Left ventricle myocardium inferior (tissue), 1 donor: Measurements from ENCODE around the gene MAPT. TPM values are rescaled to one million over a fixed set of nuclear protein-coding genes. Genes with fewer than 3 reads are reported as not detected.

ENCODE experiments used
- DNase-seq: peaks from one replicate; pipeline ENCODE4 v3.0.0-alpha.2; 2020
- H3K27ac ChIP-seq: fragments of 200-600 bp; replicated peaks from 2 replicates; pipeline ENCODE4 v1.8.0; 2021
- H3K27me3 ChIP-seq: fragments of 200-600 bp; 2 replicates; pipeline ENCODE4 v1.8.0; 2021; ENCODE audit warnings: low read depth
- H3K36me3 ChIP-seq: fragments of 200-600 bp; 2 replicates; pipeline ENCODE4 v1.8.0; 2021
- H3K4me1 ChIP-seq: fragments of 200-600 bp; 2 replicates; pipeline ENCODE4 v1.8.0; 2021
- H3K4me3 ChIP-seq: fragments of 200-600 bp; 2 replicates; pipeline ENCODE4 v1.8.0; 2021; ENCODE audit warnings: mild to moderate bottlenecking, moderate library complexity
- H3K9me3 ChIP-seq: fragments of 200-600 bp; replicated peaks from 2 replicates; pipeline ENCODE4 v1.8.0; 2021
- intact Hi-C: fragments of 100-400 bp; cut with micrococcal nuclease; formaldehyde crosslinking; loops from one replicate; pipeline ENCODE4 v1.11.0; 2022
- total RNA-seq: library from RNA; stranded (reverse); fragmentation: NEBNext Ultra II Directional; extraction: Animal tissue kit (Norgen Biotek cat#: 25700); gene quantifications from one replicate; pipeline ENCODE4 v1.2.1, GENCODE V29; 2021
- TF ChIP-seq, protein P1 (sequence below): fragments of 200-600 bp; IDR thresholded peaks from 2 replicates; pipeline ENCODE4 v1.8.0; 2021; ENCODE audit warnings: antibody characterized with exemption, mild to moderate bottlenecking, borderline replicate concordance
- donor health status: DM: no; HTN: yes; CAD: no; lungs with severe emphysema.

The MAPT gene
- total RNA-seq, 1 donor from 2014 or later = 28.6 TPM

DNA sequence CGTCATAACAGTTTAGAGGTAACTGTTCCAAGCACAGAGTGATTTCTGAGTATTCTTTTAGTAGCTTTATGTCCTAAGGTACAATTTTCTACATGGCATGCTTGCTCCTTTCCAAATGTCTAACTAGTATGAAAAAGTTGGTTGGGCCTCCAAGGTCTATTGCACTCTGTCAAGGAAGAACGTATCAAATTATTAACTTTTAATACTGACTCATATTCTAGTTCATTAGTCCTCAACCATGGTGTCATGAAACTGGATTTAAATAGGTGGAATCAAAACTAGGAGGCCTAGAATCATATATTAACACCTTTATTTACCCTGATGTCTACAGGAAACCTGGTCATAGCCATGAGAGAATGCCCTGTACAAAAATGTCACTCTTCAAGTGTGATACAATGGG, 166.1 kb downstream of the MAPT start:
- peaks cover 27% of the 10 kb centered on the region for H3K4me1 ChIP-seq
- DNase-seq = no peak
- intact Hi-C loops = no loop called here
- peaks cover 29% of the 10 kb centered on the region for H3K36me3 ChIP-seq
- TF ChIP-seq, protein P1, sequence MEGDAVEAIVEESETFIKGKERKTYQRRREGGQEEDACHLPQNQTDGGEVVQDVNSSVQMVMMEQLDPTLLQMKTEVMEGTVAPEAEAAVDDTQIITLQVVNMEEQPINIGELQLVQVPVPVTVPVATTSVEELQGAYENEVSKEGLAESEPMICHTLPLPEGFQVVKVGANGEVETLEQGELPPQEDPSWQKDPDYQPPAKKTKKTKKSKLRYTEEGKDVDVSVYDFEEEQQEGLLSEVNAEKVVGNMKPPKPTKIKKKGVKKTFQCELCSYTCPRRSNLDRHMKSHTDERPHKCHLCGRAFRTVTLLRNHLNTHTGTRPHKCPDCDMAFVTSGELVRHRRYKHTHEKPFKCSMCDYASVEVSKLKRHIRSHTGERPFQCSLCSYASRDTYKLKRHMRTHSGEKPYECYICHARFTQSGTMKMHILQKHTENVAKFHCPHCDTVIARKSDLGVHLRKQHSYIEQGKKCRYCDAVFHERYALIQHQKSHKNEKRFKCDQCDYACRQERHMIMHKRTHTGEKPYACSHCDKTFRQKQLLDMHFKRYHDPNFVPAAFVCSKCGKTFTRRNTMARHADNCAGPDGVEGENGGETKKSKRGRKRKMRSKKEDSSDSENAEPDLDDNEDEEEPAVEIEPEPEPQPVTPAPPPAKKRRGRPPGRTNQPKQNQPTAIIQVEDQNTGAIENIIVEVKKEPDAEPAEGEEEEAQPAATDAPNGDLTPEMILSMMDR = no peak
- H3K9me3 ChIP-seq = no peaks in the 10 kb centered on the region
- H3K27ac ChIP-seq = no peak overlapping the region
- no peak overlapping the region for H3K4me3 ChIP-seq
- no peaks in the 10 kb centered on the region for H3K27me3 ChIP-seq

- Histone ChIP-seq H3K36me3 (peaks cover 39% of the 10 kb centered on the region), H3K27ac (no peak overlapping the region), H3K9me3 (no peaks in the 10 kb centered on the region), H3K4me1 (peaks cover 27% of the 10 kb centered on the region), H3K27me3 (no peaks in the 10 kb centered on the region), H3K4me3 (no peak overlapping the region)
- TF ChIP-seq, protein P1 = peak; percentile 41
- DNase-seq = no peak
- intact Hi-C loops = no loop called here
These were observed 167.1 kb downstream of the MAPT start for GRCh38 chr17:46061435-46061834.

DNA sequence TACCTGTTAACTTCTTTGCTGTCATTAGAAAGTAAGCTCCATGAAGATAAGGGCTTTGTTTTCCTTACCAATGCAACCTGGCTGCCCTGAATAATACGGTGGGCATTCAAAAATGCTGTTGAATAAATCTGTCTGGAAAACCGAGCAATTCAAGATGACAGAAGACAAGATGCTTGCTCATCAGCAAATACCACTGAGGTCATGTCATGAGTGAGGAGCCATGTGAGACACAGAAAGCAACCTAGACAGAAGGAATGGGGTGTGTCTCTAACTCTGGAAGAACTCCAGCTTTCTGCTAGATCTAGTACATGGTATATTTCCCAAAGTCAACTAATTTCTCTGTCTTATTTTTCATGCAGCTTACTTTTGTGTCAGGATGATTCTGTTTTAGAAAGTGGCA, 168.9 kb downstream of the MAPT start:
- intact Hi-C loops = no loop called here
- TF ChIP-seq, protein P1 = no peak
- Histone ChIP-seq H3K9me3 (no peaks in the 10 kb centered on the region), H3K4me1 (peaks cover 16% of the 10 kb centered on the region), H3K27ac (no peak overlapping the region), H3K36me3 (peaks cover 49% of the 10 kb centered on the region), H3K27me3 (no peaks in the 10 kb centered on the region), H3K4me3 (no peak overlapping the region)
- DNase-seq = no peak

DNA sequence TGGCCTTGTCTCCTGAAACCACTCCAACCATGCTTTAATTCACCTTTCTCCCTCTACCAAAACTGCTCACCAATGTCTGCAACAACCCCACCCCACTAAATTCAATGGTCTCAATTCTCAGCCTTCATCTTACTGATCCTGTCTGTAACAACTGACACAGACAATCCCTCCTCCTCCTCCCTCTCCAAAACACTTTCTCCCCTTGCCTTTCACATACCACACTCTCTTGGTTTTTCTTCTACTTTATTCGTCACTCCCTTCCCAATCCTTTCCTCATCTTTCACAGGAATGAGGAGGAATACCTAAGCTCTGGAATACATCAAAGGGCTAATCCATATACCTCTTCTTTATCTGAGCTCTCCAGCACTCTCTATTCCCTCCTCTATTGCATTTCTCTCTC, 170.1 kb downstream of the MAPT start:
- H3K4me1 ChIP-seq = peaks cover 4% of the 10 kb centered on the region
- TF ChIP-seq, protein P1 = no peak
- no peaks in the 10 kb centered on the region for H3K27me3 ChIP-seq
- H3K4me3 ChIP-seq = no peak overlapping the region
- DNase-seq = no peak
- H3K36me3 ChIP-seq = peaks cover 43% of the 10 kb centered on the region
- H3K27ac ChIP-seq = no peak overlapping the region
- intact Hi-C loops = no loop called here
- no peaks in the 10 kb centered on the region for H3K9me3 ChIP-seq

GRCh38 chr17:46071796-46072195, 177.4 kb downstream of the MAPT start:
- intact Hi-C loops = no loop called here

More at GRCh38 chr17:46071796-46072195, 177.4 kb downstream of the MAPT start:
- H3K27me3 ChIP-seq = no peaks in the 10 kb centered on the region
- H3K4me3 ChIP-seq = no peak overlapping the region
- peaks cover 48% of the 10 kb centered on the region for H3K4me1 ChIP-seq
- H3K9me3 ChIP-seq = no peaks in the 10 kb centered on the region
- no peak overlapping the region for H3K27ac ChIP-seq
- DNase-seq = no peak
- H3K36me3 ChIP-seq = peaks cover 6% of the 10 kb centered on the region
- TF ChIP-seq, protein P1 = no peak
